Measurements from ENCODE around the gene ALOX5AP.

Gene ALOX5AP

GRCh38 chr13:30773561-30773960 lies 38.2 kb downstream of the ALOX5AP start:
- DNase-seq, result no peak

GRCh38 chr13:30774214-30774730 lies 38.9 kb downstream of the ALOX5AP start:
- no peak for DNase-seq

GRCh38 chr13:30776661-30777060 lies 41.3 kb downstream of the ALOX5AP start:
- DNase-seq, result no peak

GRCh38 chr13:30779016-30779415 lies 43.7 kb downstream of the ALOX5AP start:
- DNase-seq, result no peak

- DNase-seq, result no peak
Measured at GRCh38 chr13:30779608-30780007, 44.3 kb downstream of the ALOX5AP start.

- DNase-seq, result no peak
Measured at GRCh38 chr13:30780338-30780981, 45.1 kb downstream of the ALOX5AP start.

- DNase-seq, result no peak
Measured at GRCh38 chr13:30785191-30785850, 50.0 kb downstream of the ALOX5AP start.

GRCh38 chr13:30786648-30787047 lies 51.3 kb downstream of the ALOX5AP start:
- no peak for DNase-seq

- DNase-seq, result no peak
Measured at GRCh38 chr13:30787738-30788525, 52.6 kb downstream of the ALOX5AP start.

GRCh38 chr13:30789166-30789862 lies 54.0 kb downstream of the ALOX5AP start:
- DNase-seq, result no peak

- DNase-seq, result no peak
Measured at GRCh38 chr13:30790592-30790991, 55.2 kb downstream of the ALOX5AP start.

GRCh38 chr13:30791354-30792001 lies 56.1 kb downstream of the ALOX5AP start:
- DNase-seq, result no peak

- DNase-seq, result no peak
Measured at GRCh38 chr13:30792285-30793000, 57.1 kb downstream of the ALOX5AP start.

- DNase-seq, result no peak
Measured at GRCh38 chr13:30796132-30796572, 60.8 kb downstream of the ALOX5AP start.

GRCh38 chr13:30796631-30797601 lies 61.6 kb downstream of the ALOX5AP start:
- DNase-seq, result no peak

- DNase-seq, result no peak
Measured at GRCh38 chr13:30797847-30798535, 62.6 kb downstream of the ALOX5AP start.

GRCh38 chr13:30798776-30799355 lies 63.5 kb downstream of the ALOX5AP start:
- no peak for DNase-seq

- no peak for DNase-seq
Measured at GRCh38 chr13:30799356-30799824, 64.0 kb downstream of the ALOX5AP start.

GRCh38 chr13:30800107-30800506 lies 64.8 kb downstream of the ALOX5AP start:
- no peak for DNase-seq

Data from activated CD4-positive, CD25-positive, alpha-beta regulatory T cell (primary cell).